Keratinocyte (primary cell): ENCODE data around the gene MYO1D. TPM values are rescaled to one million over a fixed set of nuclear protein-coding genes. Genes with fewer than 3 reads are reported as not detected.

Source experiments
- DNase-seq: peaks from one replicate; pipeline ENCODE4 v3.0.0-alpha.2; 2011; ENCODE audit warnings: low read depth, missing footprints, low spot score
- FAIRE-seq: peaks from 2 replicates; lab custom pipeline; 2011; peaks lifted over from hg19 to GRCh38; lab: Jason Lieb, UNC
- H2AFZ ChIP-seq: 2 replicates; pipeline ENCODE4 v1.6.0; 2012; ENCODE audit warnings: low read length, control low read depth, inconsistent platforms; ENCODE audit not compliant: control insufficient read depth
- H3K27ac ChIP-seq: 2 replicates; pipeline ENCODE4 v1.5.1; 2011; ENCODE audit warnings: low read length; ENCODE audit not compliant: control insufficient read depth, insufficient read depth
- H3K27me3 ChIP-seq: 3 replicates; pipeline ENCODE4 v1.6.0; 2011; ENCODE audit warnings: low read length; ENCODE audit not compliant: control insufficient read depth, insufficient read depth; ENCODE audit errors: extremely low read depth
- H3K36me3 ChIP-seq, 2 experiments: 2 replicates in 1 of 2; 3 replicates in 1 of 2; pipeline ENCODE4 v1.5.1; 2011; ENCODE audit warnings: low read length in 2 of 2, mild to moderate bottlenecking in 1 of 2; ENCODE audit not compliant: control insufficient read depth in 2 of 2, insufficient read depth in 2 of 2; ENCODE audit errors: extremely low read depth in 1 of 2
- H3K4me1 ChIP-seq: 3 replicates; pipeline ENCODE4 v1.5.1; 2011; ENCODE audit warnings: low read length; ENCODE audit not compliant: control insufficient read depth, insufficient read depth; ENCODE audit errors: extremely low read depth
- H3K4me2 ChIP-seq: 3 replicates; pipeline ENCODE4 v1.6.0; 2011; ENCODE audit warnings: low read depth, low read length; ENCODE audit not compliant: control insufficient read depth, insufficient read depth; ENCODE audit errors: extremely low read depth
- H3K4me3 ChIP-seq, 3 experiments: fragments of 200-600 bp in 1 of 3; sonication (generic) in 1 of 3; 2 replicates in 2 of 3; 3 replicates in 1 of 3; pipeline ENCODE4 v1.5.1; 2011 to 2016; ENCODE audit warnings: low read length in 3 of 3, mild to moderate bottlenecking in 3 of 3, control low read depth in 2 of 3, inconsistent platforms in 1 of 3, low read depth in 1 of 3, mixed read lengths in 1 of 3, mixed run types in 1 of 3, moderate library complexity in 1 of 3; ENCODE audit not compliant: control insufficient read depth in 2 of 3, insufficient read depth in 2 of 3; ENCODE audit errors: extremely low read depth in 1 of 3
- H3K79me2 ChIP-seq: 2 replicates; pipeline ENCODE4 v1.6.0; 2012; ENCODE audit warnings: low read length; ENCODE audit not compliant: control insufficient read depth, insufficient read depth
- H3K9ac ChIP-seq: 3 replicates; pipeline ENCODE4 v1.6.0; 2011; ENCODE audit warnings: low read length; ENCODE audit not compliant: control insufficient read depth, insufficient read depth; ENCODE audit errors: extremely low read depth
- H3K9me1 ChIP-seq: 3 replicates; pipeline ENCODE4 v1.6.0; 2011; ENCODE audit warnings: low read length; ENCODE audit not compliant: control insufficient read depth, insufficient read depth; ENCODE audit errors: extremely low read depth
- H3K9me3 ChIP-seq: 2 replicates; pipeline ENCODE4 v1.5.1; 2012; ENCODE audit warnings: low read depth, low read length; ENCODE audit not compliant: control insufficient read depth
- H4K20me1 ChIP-seq: 3 replicates; pipeline ENCODE4 v1.6.0; 2011; ENCODE audit warnings: low read length; ENCODE audit not compliant: control insufficient read depth, insufficient read depth; ENCODE audit errors: extremely low read depth
- CTCF ChIP-seq, 3 experiments: IDR thresholded peaks in 1 of 3; conservative IDR thresholded peaks in 1 of 3; optimal IDR thresholded peaks in 1 of 3; 2 replicates in 2 of 3; 3 replicates in 1 of 3; pipeline versions ENCODE3 to v1.5.1; 2011; ENCODE audit warnings: low read length in 3 of 3, mild to moderate bottlenecking in 3 of 3, moderate library complexity in 2 of 3, control low read depth in 1 of 3, inconsistent platforms in 1 of 3; ENCODE audit not compliant: insufficient read depth in 2 of 3; ENCODE audit errors: extremely low read depth in 1 of 3
- EZH2 ChIP-seq: IDR thresholded peaks from one replicate; pipeline ENCODE4 v1.6.1; 2012; ENCODE audit warnings: inconsistent platforms, mild to moderate bottlenecking, low read length, moderate library complexity
- dilution Hi-C: fragments of 300-500 bp; cut with MboI; formaldehyde crosslinking; loops from one replicate; pipeline ENCODE4 v1.7.0; 2020; ENCODE audit warnings: low sequenced_read_pairs; ENCODE audit not compliant: extremely low pct_ligation_motif_present
- polyA plus RNA-seq, 5 experiments: library from polyadenylated mRNA; depleted of rRNA in 3 of 5; stranded (reverse) in 3 of 5; stranded (forward) in 1 of 5; unstranded in 1 of 5; fragments of >200 nt; gene quantifications; 1 replicate in 1 of 5; 2 replicates in 3 of 5; 3 replicates in 1 of 5; pipeline versions ENCODE4 v1.2.1 to v1.2.3, GENCODE V29; 2011 to 2012; ENCODE audit warnings: missing spikeins in 2 of 5, low read depth in 1 of 5, low replicate concordance in 1 of 5

The MYO1D gene
- polyA plus RNA-seq, 1 donor (not counting 4 experiments of a cell fraction or from before 2014, with no cell fraction given) = 33.7 TPM

- no peak for DNase-seq
- no peak overlapping the region for H3K9ac ChIP-seq
- no peaks in the 10 kb centered on the region for H3K4me1 ChIP-seq
- dilution Hi-C loops = no loop called here
- H3K4me3 ChIP-seq = no peak overlapping the region
- H3K79me2 ChIP-seq = peaks cover 40% of the 10 kb centered on the region
- H2AFZ ChIP-seq = no peak overlapping the region
- H3K9me3 ChIP-seq = no peaks in the 10 kb centered on the region
- no peaks in the 10 kb centered on the region for H4K20me1 ChIP-seq
- H3K27me3 ChIP-seq = no peaks in the 10 kb centered on the region
- peaks cover 24 to 26% of the 10 kb centered on the region in 2 experiments for H3K36me3 ChIP-seq
- H3K4me2 ChIP-seq = no peak overlapping the region
- TF ChIP-seq CTCF (optimal IDR thresholded peaks at IDR 0.05 in 1 of 3, IDR thresholded peaks at IDR 0.05 in 1 of 3, conservative IDR thresholded peaks at IDR 0.05 in 1 of 3; ENCODE audit: extremely low read depth in 1 of 3, insufficient read depth in 2 of 3, low read length in 3 of 3) (peak; percentile 22 to 72 (median 61)), EZH2 (no peak)
- no peak overlapping the region for H3K27ac ChIP-seq
- FAIRE-seq = peak; percentile 61
- no peaks in the 10 kb centered on the region for H3K9me1 ChIP-seq
Measured at GRCh38 chr17:32461853-32462617, 414.9 kb downstream of the MYO1D start.

GRCh38 chr17:32461498-32461852 is 415.4 kb downstream of the MYO1D start:
- H3K27me3 ChIP-seq = no peaks in the 10 kb centered on the region
- dilution Hi-C loops = no loop called here
- FAIRE-seq = no peak
- peaks cover 24 to 25% of the 10 kb centered on the region in 2 experiments for H3K36me3 ChIP-seq
- no peaks in the 10 kb centered on the region for H4K20me1 ChIP-seq
- no peaks in the 10 kb centered on the region for H3K4me1 ChIP-seq
- TF ChIP-seq CTCF (optimal IDR thresholded peaks at IDR 0.05 in 1 of 3, IDR thresholded peaks at IDR 0.05 in 1 of 3, conservative IDR thresholded peaks at IDR 0.05 in 1 of 3; ENCODE audit: extremely low read depth in 1 of 3, insufficient read depth in 2 of 3, low read length in 3 of 3) = no peak
- TF ChIP-seq EZH2 = no peak
- no peaks in the 10 kb centered on the region for H3K9me3 ChIP-seq
- no peak overlapping the region for H3K9ac ChIP-seq
- no peak overlapping the region for H3K4me2 ChIP-seq
- H3K79me2 ChIP-seq = peaks cover 42% of the 10 kb centered on the region
- DNase-seq = no peak
- H3K27ac ChIP-seq = no peak overlapping the region
- no peak overlapping the region for H2AFZ ChIP-seq
- no peaks in the 10 kb centered on the region for H3K9me1 ChIP-seq
- no peak overlapping the region for H3K4me3 ChIP-seq
